Measurements from ENCODE around the gene MAB21L3. TPM values are rescaled to one million over a fixed set of nuclear protein-coding genes. Genes with fewer than 3 reads are reported as not detected.

The MAB21L3 gene
- polyA plus RNA-seq, 4 donors = 0.38 to 0.79 (median 0.62) TPM; not detected in 1

Other genes with a start within 250 kb of the MAB21L3 start
- gene SLC22A15, start 134.9 kb upstream of the MAB21L3 start, polyA plus RNA-seq (ENCODE audit: insufficient read length in 4 of 4) = 1 to 10 TPM; 2.9 to 7.6 (median 5.8) TPM

Data from left renal pelvis (tissue), 4 donors.